GM18505 (cell line): ENCODE results near the gene RPS4Y1.
"Not testable (repeated sequence)": the region's sequence is repeated elsewhere in the genome, so short reads cannot be mapped to it uniquely, and the experiment has no call there.

ENCODE experiments used
- ATAC-seq: cut with Tn5 transposase; IDR thresholded peaks from one replicate; pipeline ENCODE4 v1.9.1; 2021; ENCODE audit not compliant: unreplicated experiment
- POLR2A ChIP-seq: IDR thresholded peaks from 4 replicates; pipeline ENCODE4 v1.6.1; 2011; ENCODE audit warnings: borderline replicate concordance; ENCODE audit not compliant: insufficient read depth, insufficient read length; ENCODE audit errors: extremely low read depth

The RPS4Y1 gene

DNA sequence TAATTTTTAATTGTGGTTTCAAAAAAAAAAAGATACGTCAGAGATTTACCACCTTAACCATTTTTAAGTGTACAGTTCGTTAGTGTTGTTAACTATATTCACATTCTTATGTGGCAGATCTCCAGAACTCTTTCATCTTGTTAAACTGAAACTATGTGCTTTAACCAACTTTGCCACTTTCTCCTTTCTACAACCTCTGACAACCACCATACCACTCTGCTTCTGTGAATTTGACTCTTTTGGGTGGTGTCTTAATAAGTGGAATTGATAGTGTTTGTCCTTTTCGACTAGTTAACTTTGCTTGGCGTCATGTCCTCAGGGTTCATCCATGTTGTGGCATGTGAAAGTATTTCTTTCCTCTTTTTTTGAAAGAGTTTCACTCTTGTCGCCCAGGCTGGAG, 15.7 kb downstream of the RPS4Y1 start:
- ATAC-seq = no peak
- TF ChIP-seq POLR2A = no peak

DNA sequence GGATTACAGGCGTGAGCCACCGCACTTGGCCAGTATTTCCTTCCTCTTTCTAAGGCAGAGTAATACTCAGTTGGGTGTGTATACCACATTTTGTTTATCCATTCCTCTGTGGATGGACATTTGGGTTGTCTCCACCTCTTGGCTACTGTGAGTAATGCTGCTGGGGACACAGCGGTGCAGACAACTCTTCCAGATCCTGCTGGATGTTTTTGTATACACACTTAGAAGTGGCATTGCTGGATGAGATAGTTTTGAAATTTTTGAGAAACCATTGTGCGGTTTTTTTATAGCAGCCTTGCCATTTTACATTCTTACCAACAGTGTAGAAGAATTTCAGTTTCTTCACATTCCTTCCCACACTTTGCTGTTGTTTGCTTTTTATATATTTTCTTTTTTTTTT, 16.3 kb downstream of the RPS4Y1 start:
- no peak for ATAC-seq

DNA sequence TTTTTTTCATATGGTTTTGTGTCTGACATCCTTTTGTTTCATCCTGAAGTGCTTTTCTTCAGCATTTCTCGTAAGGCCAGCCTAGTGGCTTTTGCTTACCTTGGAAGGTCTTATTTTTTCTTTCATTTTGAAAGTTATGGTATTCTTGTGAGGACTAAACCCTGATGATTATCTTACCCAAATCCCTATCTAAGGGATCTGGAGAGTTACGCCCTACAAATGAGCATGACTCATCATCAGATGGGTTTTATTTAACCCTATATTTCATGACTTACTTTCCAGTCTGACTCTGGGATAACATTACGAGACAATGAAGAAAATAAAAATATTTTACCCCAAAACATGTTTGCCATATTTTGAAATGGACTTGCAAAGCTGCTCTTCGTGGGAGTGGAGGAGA, 18.4 kb downstream of the RPS4Y1 start:
- no peak for ATAC-seq
- TF ChIP-seq POLR2A = no peak

More for the DNA sequence above, 16.3 kb downstream of the RPS4Y1 start:
- no peak for TF ChIP-seq POLR2A

DNA sequence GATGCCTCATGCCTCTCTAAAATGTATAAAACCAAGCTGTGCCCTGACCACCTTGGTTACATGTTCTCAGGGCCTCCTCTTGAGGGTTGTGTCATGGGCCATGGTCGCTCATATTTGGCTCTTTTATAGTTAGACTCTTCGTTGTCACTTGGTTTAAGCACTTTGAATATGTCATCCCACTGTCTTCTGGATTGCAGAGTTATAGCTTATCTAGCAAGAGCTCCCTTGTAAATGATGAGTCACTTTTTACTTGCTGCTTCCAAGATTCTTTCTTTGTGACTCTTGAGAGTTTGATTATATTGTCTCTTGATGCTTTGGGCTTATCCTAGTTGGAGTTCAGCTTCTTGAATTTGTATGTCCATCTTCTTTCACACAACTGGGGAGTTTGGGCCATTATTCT, 19.1 kb downstream of the RPS4Y1 start:
- TF ChIP-seq POLR2A = no peak
- no peak for ATAC-seq

DNA sequence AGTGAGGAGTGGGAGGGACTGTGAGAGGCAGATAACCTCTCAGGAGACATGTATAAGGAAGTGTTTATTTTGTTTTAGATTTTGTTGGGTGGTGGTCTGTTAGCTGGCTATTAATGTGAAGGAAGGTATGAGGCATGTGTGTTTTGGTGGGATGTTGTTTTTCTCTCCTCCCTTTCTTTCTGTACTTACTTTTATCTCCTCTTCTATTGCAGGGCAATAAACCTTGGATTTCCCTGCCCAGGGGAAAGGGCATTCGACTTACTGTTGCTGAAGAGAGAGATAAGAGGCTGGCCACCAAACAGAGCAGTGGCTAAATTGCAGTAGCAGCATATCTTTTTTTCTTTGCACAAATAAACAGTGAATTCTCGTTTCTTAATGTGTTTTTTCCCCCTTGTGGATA, 25.2 kb downstream of the RPS4Y1 start:
- TF ChIP-seq POLR2A = no peak

DNA sequence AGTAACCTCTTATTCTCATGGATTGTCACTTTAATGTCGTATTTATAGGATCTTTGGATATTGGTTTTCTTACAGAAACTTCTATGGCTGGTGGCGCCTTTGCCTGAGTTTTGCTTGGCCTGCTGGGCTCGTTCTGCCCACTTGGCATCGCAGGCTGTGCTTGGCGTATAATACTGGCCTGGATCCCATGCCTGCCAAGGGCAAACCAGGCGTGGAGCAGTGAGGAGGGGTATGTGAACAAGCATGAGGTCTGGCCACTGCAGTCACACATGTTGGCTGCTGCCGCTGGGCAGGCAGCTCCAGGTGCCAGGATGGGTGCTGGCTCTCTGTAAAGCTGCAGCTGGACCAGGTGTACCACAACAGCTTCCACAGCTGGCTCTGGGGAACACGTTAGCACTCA, 26.1 kb downstream of the RPS4Y1 start:
- no peak for TF ChIP-seq POLR2A
- ATAC-seq = no peak

More for the DNA sequence above, 25.2 kb downstream of the RPS4Y1 start:
- ATAC-seq = no peak

DNA sequence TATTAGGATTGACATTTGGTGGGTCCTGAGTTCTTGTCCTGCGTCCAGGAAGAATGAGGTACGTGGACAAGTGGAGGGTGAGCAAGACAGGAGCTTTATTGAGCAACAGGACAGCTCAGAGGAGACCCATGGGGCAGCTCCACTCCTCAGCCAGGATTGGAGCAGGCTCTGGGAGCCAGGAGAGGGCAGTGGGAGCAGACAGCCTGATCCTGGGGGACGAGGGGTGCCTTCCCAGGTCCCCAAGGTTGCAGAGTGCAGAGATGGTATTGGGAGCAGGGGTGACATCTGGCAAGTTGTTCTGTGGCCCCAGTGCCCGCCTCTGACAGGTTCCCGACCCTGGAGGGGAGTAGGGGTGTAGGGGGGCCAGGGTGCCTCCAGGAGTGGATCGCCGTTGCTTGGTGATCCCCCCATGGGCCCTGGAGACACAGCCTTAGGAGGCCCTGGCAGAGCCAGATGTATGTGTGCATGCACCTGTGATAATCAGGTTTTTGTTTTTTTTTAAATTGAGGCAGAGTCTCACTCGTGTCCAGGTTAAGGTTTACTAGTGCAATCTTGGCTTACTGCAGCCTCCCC, 26.7 kb downstream of the RPS4Y1 start:
- ATAC-seq = no peak
- TF ChIP-seq POLR2A = no peak

DNA sequence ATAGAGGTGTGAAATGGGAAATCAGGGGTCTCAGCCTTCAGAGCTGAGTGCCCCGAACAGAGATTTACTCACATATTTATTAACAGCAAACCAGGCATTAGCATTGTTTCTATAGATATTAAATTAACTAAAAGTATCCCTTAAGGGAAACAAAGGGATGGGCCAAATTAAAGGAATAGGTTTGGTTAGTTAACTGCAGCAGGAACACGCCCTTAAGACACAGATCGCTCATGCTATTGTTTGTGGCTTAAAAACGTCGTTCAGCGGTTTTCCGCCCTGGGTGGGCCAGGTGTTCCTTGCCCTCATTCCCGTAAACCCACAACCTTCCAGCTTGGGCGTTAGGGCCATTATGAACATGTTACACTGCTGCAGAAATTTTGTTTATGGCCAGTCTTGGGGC, 30.8 kb downstream of the RPS4Y1 start:
- ATAC-seq = not testable (repeated sequence)

DNA sequence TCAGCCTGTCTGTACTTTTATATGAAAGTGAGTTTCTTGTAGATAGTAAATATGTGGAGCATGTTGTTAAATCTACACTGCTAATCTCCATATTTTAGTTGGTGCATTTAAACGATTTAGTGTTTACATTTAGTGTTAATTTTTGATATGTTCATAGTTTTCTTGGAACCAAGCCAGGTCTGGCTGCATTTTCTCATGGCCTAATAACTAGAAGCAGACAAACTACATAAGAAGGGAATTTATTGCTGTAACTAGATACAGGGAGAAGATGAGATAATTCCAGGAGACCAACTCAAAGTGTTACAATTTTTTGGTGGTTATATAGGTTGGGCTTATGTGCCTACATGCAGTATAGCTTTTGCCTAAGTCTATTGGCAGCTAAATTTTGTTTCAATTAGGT, 32.8 kb downstream of the RPS4Y1 start:
- no peak for ATAC-seq
- no peak for TF ChIP-seq POLR2A

DNA sequence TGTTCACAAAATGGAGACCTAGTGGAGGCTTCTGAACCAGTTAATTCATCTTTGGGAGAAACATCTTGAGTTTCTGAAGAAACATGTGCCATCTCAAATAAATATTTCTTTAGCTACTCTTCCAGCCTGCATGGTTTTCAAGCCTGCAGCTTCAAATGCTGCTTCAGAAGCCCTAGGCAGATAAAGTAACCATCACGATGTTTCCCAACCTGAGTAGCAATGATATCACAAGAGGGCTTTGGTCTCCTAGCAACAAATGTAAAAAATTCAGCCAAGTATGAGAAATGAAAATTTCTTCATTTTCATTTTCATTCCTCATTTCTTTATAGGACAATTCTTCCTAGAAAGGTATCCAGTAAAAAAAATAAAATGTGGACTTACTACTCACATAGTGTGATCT, 42.2 kb downstream of the RPS4Y1 start:
- no peak for TF ChIP-seq POLR2A
- no peak for ATAC-seq

DNA sequence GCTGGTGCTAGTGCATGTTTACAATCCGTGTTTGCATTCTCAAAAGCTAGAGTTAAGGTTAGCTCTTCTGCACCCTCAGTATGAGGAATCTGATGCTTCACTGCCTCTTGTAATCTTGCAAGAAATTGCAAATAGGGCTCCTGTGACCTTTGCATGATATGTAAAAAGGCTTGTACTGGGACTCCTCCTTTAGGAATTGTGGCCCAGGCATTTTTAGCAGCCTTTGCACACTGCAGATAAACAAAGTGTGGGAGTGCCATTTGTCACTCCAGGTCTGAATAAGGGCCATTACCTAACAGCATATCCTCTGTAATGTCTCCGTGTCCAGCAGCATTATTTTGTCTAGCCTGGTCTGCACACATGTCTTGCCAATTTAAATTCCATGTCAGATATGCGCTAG, 44.5 kb downstream of the RPS4Y1 start:
- ATAC-seq = no peak
- no peak for TF ChIP-seq POLR2A

DNA sequence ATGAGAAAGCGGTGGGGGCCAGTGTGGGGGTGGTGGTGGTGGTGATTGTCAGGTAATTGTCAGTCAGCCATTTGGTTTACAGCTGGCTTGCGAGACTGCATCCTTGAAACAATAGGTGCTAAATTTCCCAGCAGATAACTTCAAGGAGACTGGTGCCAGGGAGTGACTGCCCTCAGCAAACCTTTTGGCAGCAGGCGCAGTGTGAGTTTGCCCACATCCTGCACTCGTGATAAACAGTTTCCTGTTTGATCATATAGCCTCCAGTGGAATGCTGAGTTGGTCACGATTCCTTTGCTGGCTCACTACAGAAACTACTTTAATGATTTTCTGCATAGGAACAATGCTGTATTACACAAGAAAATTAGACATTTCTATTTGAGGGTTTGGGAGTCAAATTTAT, 46.0 kb downstream of the RPS4Y1 start:
- TF ChIP-seq POLR2A = no peak
- ATAC-seq = no peak

DNA sequence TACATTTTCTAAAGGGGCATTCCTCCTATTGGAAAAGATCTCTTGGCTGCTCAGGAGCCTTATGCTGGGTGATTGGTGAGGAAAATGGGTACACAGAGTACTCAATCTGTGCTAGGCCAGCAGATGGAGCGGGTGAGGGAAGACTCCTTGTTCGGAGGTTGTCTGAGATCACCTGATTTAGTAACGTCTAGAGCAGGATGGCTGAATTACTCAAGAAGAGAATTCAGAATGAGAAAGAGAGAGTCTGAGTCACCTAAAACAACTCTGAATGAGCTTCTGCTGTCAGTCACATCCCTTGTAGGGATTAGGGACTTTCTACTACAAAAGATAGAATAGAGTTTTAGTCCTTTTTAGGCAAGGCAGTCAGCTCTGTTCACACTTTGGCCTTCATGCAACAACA, 46.6 kb downstream of the RPS4Y1 start:
- TF ChIP-seq POLR2A = no peak
- ATAC-seq = no peak

DNA sequence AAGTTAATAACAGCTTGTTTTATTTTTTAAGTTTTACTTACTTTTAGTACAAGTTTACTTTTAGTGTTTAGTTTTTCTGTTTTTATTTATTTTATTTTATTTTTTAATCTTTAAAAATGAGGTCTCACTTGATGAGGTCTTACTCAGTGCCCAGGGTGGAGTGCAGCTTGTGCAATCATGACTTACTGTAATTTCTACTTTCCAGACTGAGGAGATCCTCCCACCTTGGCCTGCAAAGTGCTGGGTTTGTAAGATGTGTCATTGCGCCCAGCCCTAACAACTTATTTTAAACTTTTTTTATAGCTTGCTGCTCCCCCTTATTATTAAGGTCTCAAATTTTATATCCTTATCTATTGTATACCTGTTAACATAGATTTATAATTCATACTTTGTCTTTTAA, 52.1 kb downstream of the RPS4Y1 start:
- TF ChIP-seq POLR2A = no peak
- ATAC-seq = no peak

DNA sequence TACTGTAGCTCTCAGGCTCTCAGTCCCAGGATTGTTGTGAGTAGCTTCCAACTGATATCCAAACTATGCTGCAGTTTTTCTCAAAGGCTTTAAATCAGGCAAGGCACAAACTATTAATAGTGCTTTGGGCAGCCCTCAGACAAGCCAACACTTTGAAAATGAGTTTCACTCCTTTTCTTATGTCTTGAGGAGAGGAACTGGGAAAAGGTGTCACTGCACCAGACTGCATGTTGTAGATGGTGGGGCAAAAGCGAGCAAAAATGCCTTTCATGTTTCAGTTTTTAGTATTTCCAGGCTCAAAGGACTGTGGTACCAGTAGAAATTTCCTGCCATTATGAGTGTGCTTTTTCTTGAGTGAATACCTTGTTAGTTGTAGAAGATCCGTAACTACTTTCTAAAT, 54.6 kb downstream of the RPS4Y1 start:
- no peak for ATAC-seq
- no peak for TF ChIP-seq POLR2A
